Vagina (tissue), 2 donors: ENCODE results near the gene TDP2. TPM values are rescaled to one million over a fixed set of nuclear protein-coding genes. Genes with fewer than 3 reads are reported as not detected.

Source experiments
- DNase-seq, 2 donors: peaks; one replicate each; pipeline ENCODE4 v3.0.0-alpha.2; 2017; ENCODE audit errors: extremely low spot score in 2 of 2
- H3K27ac ChIP-seq: fragments of 200-600 bp; sonication (generic); one replicate; pipeline ENCODE4 v1.5.1; 2019
- H3K27me3 ChIP-seq: fragments of 200-600 bp; sonication (generic); one replicate; pipeline ENCODE4 v1.5.1; 2019
- H3K36me3 ChIP-seq, 2 donors: fragments of 200-600 bp; sonication (generic); one replicate each; pipeline ENCODE4 v1.5.1; 2017 to 2019
- H3K4me1 ChIP-seq: fragments of 200-600 bp; sonication (generic); one replicate; pipeline ENCODE4 v1.5.1; 2019
- H3K4me3 ChIP-seq, 2 donors: fragments of 200-600 bp; sonication (generic); 1 replicate in 1 of 2; 2 replicates in 1 of 2; pipeline ENCODE4 v1.5.1; 2016 to 2019
- H3K9me3 ChIP-seq: fragments of 200-600 bp; sonication (generic); one replicate; pipeline ENCODE4 v1.5.1; 2019
- POLR2A ChIP-seq, 2 donors: fragments of 450-650 bp; IDR thresholded peaks; one replicate each; pipeline ENCODE4 v1.6.1; 2017; ENCODE audit warnings: antibody characterized with exemption in 2 of 2, mild to moderate bottlenecking in 2 of 2, moderate library complexity in 2 of 2
- POLR2AphosphoS5 ChIP-seq, 2 donors: sonication (generic); formaldehyde crosslinking; IDR thresholded peaks; one replicate each; pipeline ENCODE4 v1.9.0; 2017; ENCODE audit warnings: antibody characterized with exemption in 2 of 2, mild to moderate bottlenecking in 2 of 2, low read depth in 1 of 2; ENCODE audit not compliant: insufficient read depth in 1 of 2
- intact Hi-C: fragments of 100-400 bp; cut with DNase I; formaldehyde crosslinking; loops from one replicate; pipeline ENCODE4 v1.15.1; 2023
- total RNA-seq: library from RNA; depleted of rRNA; stranded (reverse); fragments of >200 nt; gene quantifications from one replicate; pipeline ENCODE4 v1.2.3, GENCODE V29; 2016
- TF ChIP-seq, protein P1 (sequence below), 3 experiments: fragments of 450-650 bp in 2 of 3; fragments of 200-600 bp in 1 of 3; sonication (generic) in 1 of 3; IDR thresholded peaks; one replicate each; pipeline ENCODE4 v1.5.1; 2017 to 2019; ENCODE audit warnings: antibody characterized with exemption in 3 of 3, mild to moderate bottlenecking in 2 of 3, moderate library complexity in 2 of 3

The TDP2 gene
- total RNA-seq, 1 donor from 2014 or later = 28.7 TPM

DNA sequence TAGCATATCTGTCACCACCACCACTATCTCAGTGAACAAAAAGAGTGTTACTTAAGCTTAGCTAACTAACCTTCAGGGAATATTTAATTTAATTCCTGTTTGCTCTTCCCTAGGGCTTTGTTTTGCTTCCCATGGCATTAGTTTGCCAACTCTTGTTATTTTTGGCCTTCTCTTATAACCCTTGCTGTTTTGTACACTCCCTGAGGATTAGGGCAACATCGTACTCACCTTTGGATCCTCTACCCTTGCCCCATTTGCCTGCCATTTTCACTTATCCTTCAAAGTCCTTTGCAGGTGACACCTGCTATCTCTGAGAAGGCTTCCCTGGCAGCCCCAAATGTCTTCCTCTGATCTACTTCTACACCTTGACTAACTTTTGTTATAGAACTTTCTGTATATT lies 23.9 kb upstream of the TDP2 start:
- no peaks in the 10 kb centered on the region for H3K9me3 ChIP-seq
- TF ChIP-seq POLR2A (IDR thresholded peaks at IDR 0.05) = no peak
- TF ChIP-seq, protein P1, sequence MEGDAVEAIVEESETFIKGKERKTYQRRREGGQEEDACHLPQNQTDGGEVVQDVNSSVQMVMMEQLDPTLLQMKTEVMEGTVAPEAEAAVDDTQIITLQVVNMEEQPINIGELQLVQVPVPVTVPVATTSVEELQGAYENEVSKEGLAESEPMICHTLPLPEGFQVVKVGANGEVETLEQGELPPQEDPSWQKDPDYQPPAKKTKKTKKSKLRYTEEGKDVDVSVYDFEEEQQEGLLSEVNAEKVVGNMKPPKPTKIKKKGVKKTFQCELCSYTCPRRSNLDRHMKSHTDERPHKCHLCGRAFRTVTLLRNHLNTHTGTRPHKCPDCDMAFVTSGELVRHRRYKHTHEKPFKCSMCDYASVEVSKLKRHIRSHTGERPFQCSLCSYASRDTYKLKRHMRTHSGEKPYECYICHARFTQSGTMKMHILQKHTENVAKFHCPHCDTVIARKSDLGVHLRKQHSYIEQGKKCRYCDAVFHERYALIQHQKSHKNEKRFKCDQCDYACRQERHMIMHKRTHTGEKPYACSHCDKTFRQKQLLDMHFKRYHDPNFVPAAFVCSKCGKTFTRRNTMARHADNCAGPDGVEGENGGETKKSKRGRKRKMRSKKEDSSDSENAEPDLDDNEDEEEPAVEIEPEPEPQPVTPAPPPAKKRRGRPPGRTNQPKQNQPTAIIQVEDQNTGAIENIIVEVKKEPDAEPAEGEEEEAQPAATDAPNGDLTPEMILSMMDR (IDR thresholded peaks at IDR 0.05) = no peak
- TF ChIP-seq POLR2AphosphoS5 (IDR thresholded peaks at IDR 0.05; ENCODE audit: insufficient read depth in 1 of 2, low read depth in 1 of 2) = no peak
- DNase-seq = no peak
- H3K36me3 ChIP-seq = no peaks in the 10 kb centered on the region
- intact Hi-C loops = no loop called here
- no peak overlapping the region for H3K27ac ChIP-seq
- H3K4me1 ChIP-seq = no peaks in the 10 kb centered on the region
- no peak overlapping the region for H3K4me3 ChIP-seq
- no peaks in the 10 kb centered on the region for H3K27me3 ChIP-seq

DNA sequence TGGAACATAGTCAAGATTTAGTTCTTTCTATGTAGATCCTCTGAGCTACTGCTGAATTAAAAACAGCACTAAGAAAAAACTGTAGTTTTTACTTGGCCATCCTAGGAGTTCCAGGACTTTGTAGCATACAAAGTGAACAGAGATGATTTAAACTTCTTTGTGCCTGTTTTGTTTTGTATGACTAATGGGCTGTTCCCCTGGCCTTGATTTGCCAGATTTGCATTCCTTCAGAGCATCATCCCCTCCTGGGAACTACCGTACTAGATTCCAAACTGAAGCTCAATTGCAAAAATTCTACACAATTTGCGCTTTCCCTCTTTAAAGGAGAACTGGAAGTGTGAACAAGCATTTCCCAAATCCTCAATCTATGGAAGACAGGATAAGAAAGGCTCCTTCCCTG lies 23.3 kb upstream of the TDP2 start:
- intact Hi-C loops = no loop called here
- no peaks in the 10 kb centered on the region for H3K27me3 ChIP-seq
- no peak overlapping the region for H3K4me3 ChIP-seq
- no peak for TF ChIP-seq POLR2AphosphoS5 (IDR thresholded peaks at IDR 0.05; ENCODE audit: insufficient read depth in 1 of 2, low read depth in 1 of 2)
- TF ChIP-seq, protein P1 (IDR thresholded peaks at IDR 0.05) = no peak
- TF ChIP-seq POLR2A (IDR thresholded peaks at IDR 0.05) = no peak
- DNase-seq = no peak
- H3K4me1 ChIP-seq = no peaks in the 10 kb centered on the region
- no peak overlapping the region for H3K27ac ChIP-seq
- H3K9me3 ChIP-seq = no peaks in the 10 kb centered on the region
- H3K36me3 ChIP-seq = no peaks in the 10 kb centered on the region

DNA sequence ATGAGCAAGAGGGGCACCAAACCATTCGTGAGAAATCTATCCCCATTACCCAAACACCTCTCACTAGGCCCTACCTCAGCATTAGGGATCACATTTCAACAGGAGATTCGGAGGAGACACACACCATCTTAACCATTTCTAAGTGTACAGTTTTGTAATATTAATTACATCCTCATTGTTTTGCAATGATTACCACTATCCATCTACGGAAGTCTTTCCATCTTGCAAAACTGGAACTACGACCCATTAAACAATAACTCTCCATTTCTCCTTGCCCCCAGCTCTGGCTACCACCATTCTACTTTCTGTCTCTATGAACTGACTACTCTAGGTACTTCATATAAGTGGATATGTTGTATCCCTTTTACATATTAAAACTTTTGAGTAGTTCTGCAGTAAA lies 20.2 kb upstream of the TDP2 start:
- Histone ChIP-seq H3K4me3 (no peak overlapping the region), H3K36me3 (no peaks in the 10 kb centered on the region), H3K27me3 (no peaks in the 10 kb centered on the region), H3K4me1 (no peaks in the 10 kb centered on the region), H3K9me3 (no peaks in the 10 kb centered on the region), H3K27ac (no peak overlapping the region)
- DNase-seq = no peak
- intact Hi-C loops = no loop called here
- TF ChIP-seq POLR2A (IDR thresholded peaks at IDR 0.05) (no peak), POLR2AphosphoS5 (IDR thresholded peaks at IDR 0.05; ENCODE audit: insufficient read depth in 1 of 2, low read depth in 1 of 2) (no peak)
- TF ChIP-seq, protein P1 (IDR thresholded peaks at IDR 0.05) = no peak

DNA sequence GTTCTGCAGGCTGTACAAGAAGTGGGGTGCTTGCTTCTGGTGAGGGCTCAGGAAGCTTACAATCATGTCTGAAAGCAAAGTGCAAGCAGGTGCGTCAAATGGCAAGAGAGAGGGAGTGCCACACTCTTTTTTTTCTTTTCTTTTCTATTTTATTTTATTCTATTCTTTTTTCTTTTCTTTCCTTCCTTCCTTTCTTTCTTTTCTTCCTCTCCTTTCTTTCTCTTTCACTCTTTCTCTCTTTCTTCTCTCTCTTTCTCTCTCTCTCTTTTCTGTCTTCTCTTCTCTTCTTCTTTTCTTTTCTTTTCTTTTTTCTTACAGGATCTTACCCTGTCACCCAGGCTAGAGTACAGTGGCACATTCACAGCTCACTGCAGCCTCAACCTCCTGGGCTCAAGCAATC lies 19.7 kb upstream of the TDP2 start:
- H3K27me3 ChIP-seq = no peaks in the 10 kb centered on the region
- DNase-seq = no peak
- no peaks in the 10 kb centered on the region for H3K4me1 ChIP-seq
- no peaks in the 10 kb centered on the region for H3K9me3 ChIP-seq
- intact Hi-C loops = no loop called here
- H3K36me3 ChIP-seq = no peaks in the 10 kb centered on the region
- H3K4me3 ChIP-seq = no peak overlapping the region
- TF ChIP-seq POLR2AphosphoS5 (IDR thresholded peaks at IDR 0.05; ENCODE audit: insufficient read depth in 1 of 2, low read depth in 1 of 2) = no peak
- TF ChIP-seq, protein P1 (IDR thresholded peaks at IDR 0.05) = no peak
- no peak for TF ChIP-seq POLR2A (IDR thresholded peaks at IDR 0.05)
- H3K27ac ChIP-seq = no peak overlapping the region

DNA sequence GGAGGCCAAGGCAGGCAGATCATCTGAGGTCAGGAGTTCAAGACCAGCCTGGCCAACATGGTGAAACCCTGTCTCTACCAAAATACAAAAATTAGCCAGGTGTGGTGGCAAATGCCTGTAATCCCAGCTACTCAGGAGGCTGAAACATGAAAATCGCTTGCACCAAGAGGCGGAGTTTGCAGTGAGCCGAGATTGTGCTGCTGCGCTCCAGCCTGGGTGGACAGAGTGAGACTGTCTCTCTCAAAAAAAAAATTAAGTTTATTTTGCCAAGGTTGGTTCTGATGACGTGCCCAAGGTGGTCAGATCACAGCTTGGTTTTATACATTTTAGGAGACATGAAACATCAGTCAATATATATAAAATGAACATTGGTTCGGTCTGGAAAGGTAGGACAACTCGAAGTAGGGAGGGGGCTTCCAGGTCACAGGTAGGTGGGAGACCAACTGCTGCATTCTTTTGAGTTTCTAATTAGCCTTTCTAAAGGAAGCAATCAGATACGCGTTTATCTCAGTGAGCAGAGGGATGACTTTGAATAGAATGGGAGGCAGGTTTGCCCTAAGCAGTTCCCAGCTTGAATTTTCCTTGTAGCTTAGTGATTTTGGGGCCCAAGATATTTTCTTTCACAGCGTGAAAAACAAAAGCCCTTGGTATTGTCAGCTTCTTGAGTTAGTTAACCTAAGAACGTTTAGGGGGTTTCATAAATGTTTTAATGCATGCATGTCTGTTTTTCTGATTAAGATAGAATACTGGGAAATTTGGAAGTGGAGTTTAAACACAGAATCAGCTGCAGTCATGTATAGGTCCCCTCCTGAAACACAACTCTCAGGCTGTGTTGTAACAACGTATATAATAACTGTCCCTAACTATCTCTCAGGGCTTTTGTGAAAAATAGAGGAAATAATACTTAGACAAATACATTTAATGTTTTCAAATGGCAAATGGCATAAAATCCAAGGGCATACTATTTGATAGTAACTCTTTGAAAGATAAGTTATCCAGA lies 16.9 kb upstream of the TDP2 start:
- Histone ChIP-seq H3K4me1 (no peaks in the 10 kb centered on the region), H3K4me3 (no peak overlapping the region), H3K27me3 (no peaks in the 10 kb centered on the region), H3K27ac (no peak overlapping the region), H3K9me3 (no peaks in the 10 kb centered on the region), H3K36me3 (no peaks in the 10 kb centered on the region)
- DNase-seq = no peak
- TF ChIP-seq POLR2AphosphoS5 (IDR thresholded peaks at IDR 0.05; ENCODE audit: insufficient read depth in 1 of 2, low read depth in 1 of 2) (no peak), POLR2A (IDR thresholded peaks at IDR 0.05) (no peak)
- TF ChIP-seq, protein P1 (IDR thresholded peaks at IDR 0.05) = no peak
- intact Hi-C loops = no loop called here
